T-helper 22 cell (primary cell): ENCODE data around the gene KIF5C.

ENCODE experiments used
- DNase-seq: peaks from one replicate; pipeline ENCODE4 v3.0.0-alpha.2; 2020; ENCODE audit warnings: low read depth

Gene KIF5C

GRCh38 chr2:148926291-148926961 is 51.4 kb downstream of the KIF5C start:
- DNase-seq = no peak

- DNase-seq = no peak
These were observed 52.0 kb downstream of the KIF5C start for GRCh38 chr2:148926981-148927401.

GRCh38 chr2:148928395-148928794 is 53.4 kb downstream of the KIF5C start:
- DNase-seq = no peak

GRCh38 chr2:148930046-148930775 is 55.2 kb downstream of the KIF5C start:
- no peak for DNase-seq

GRCh38 chr2:148932536-148932935 is 57.5 kb downstream of the KIF5C start:
- no peak for DNase-seq

GRCh38 chr2:148933456-148933855 is 58.4 kb downstream of the KIF5C start:
- DNase-seq = no peak

- DNase-seq = no peak
These were observed 60.8 kb downstream of the KIF5C start for GRCh38 chr2:148935791-148936190.

- no peak for DNase-seq
These were observed 61.9 kb downstream of the KIF5C start for GRCh38 chr2:148936857-148937450.

GRCh38 chr2:148939271-148939670 is 64.2 kb downstream of the KIF5C start:
- no peak for DNase-seq

GRCh38 chr2:148943097-148943496 is 68.1 kb downstream of the KIF5C start:
- no peak for DNase-seq

- no peak for DNase-seq
These were observed 69.5 kb downstream of the KIF5C start for GRCh38 chr2:148944536-148944935.

- DNase-seq = no peak
These were observed 72.3 kb downstream of the KIF5C start for GRCh38 chr2:148947299-148947698.

- no peak for DNase-seq
These were observed 73.8 kb downstream of the KIF5C start for GRCh38 chr2:148948868-148949267.

GRCh38 chr2:148949348-148949747 is 74.3 kb downstream of the KIF5C start:
- DNase-seq = no peak

- DNase-seq = no peak
These were observed 77.6 kb downstream of the KIF5C start for GRCh38 chr2:148952621-148953020.

GRCh38 chr2:148953426-148953825 is 78.4 kb downstream of the KIF5C start:
- no peak for DNase-seq

- no peak for DNase-seq
These were observed 79.5 kb downstream of the KIF5C start for GRCh38 chr2:148954536-148954935.

- DNase-seq = no peak
These were observed 80.8 kb downstream of the KIF5C start for GRCh38 chr2:148955798-148956197.

- DNase-seq = no peak
These were observed 82.0 kb downstream of the KIF5C start for GRCh38 chr2:148957023-148957422.

- DNase-seq = no peak
These were observed 84.7 kb downstream of the KIF5C start for GRCh38 chr2:148959745-148960144.

GRCh38 chr2:148960483-148960882 is 85.5 kb downstream of the KIF5C start:
- DNase-seq = no peak

GRCh38 chr2:148963461-148963860 is 88.4 kb downstream of the KIF5C start:
- DNase-seq = no peak
